Neural cell (in vitro differentiated cells): Measurements from ENCODE around the gene CH25H. TPM values are rescaled to one million over a fixed set of nuclear protein-coding genes. Genes with fewer than 3 reads are reported as not detected.

Experiments
- H2AFZ ChIP-seq: fragments of 200-600, 300-800 bp; sonication (generic), shearing (Covaris generic); 2 replicates; pipeline ENCODE4 v1.6.0; 2014; ENCODE audit warnings: low read depth, mild to moderate bottlenecking, antibody characterized with exemption, low read length, moderate library complexity
- H3F3A ChIP-seq: fragments of 200-600 bp; shearing (Covaris generic); 2 replicates; pipeline ENCODE4 v1.6.1; 2016; ENCODE audit warnings: mild to moderate bottlenecking, moderate library complexity, mixed read lengths, antibody characterized with exemption, low read length; ENCODE audit not compliant: insufficient read depth, poor library complexity, severe bottlenecking
- H3K27ac ChIP-seq: fragments of 200-600, 300-800 bp; sonication (generic), shearing (Covaris generic); 2 replicates; pipeline ENCODE4 v1.5.1; 2014; ENCODE audit warnings: mild to moderate bottlenecking, low read length, moderate library complexity
- H3K27me3 ChIP-seq: fragments of 300-800, 200-600 bp; sonication (generic), shearing (Covaris generic); 2 replicates; pipeline ENCODE4 v1.6.0; 2014; ENCODE audit warnings: mild to moderate bottlenecking, low read depth, low read length, moderate library complexity; ENCODE audit not compliant: insufficient read depth
- H3K36me3 ChIP-seq: fragments of 300-800, 200-600 bp; sonication (generic), shearing (Covaris generic); 2 replicates; pipeline ENCODE4 v1.5.1; 2014; ENCODE audit warnings: mild to moderate bottlenecking, antibody characterized with exemption, low read length, moderate library complexity; ENCODE audit not compliant: insufficient read depth
- H3K4me2 ChIP-seq: fragments of 300-800, 200-600 bp; sonication (generic), shearing (Covaris generic); 2 replicates; pipeline ENCODE4 v1.6.0; 2014; ENCODE audit warnings: mild to moderate bottlenecking, low read length
- H3K4me3 ChIP-seq: fragments of 300-800, 200-600 bp; sonication (generic), shearing (Covaris generic); 2 replicates; pipeline ENCODE4 v1.5.1; 2014; ENCODE audit warnings: mild to moderate bottlenecking, low read length, moderate library complexity
- H3K79me2 ChIP-seq: fragments of 200-600 bp; shearing (Covaris generic); replicated peaks from 2 replicates; pipeline ENCODE4 v1.6.0; 2014; ENCODE audit warnings: mild to moderate bottlenecking, low read length, moderate library complexity; ENCODE audit not compliant: insufficient read depth
- H3K9ac ChIP-seq: fragments of 300-800, 200-600 bp; sonication (generic), shearing (Covaris generic); 2 replicates; pipeline ENCODE4 v1.6.1; 2016; ENCODE audit warnings: mild to moderate bottlenecking, low read length, mixed read lengths
- H3K9me2 ChIP-seq: fragments of 200-600 bp; shearing (Covaris generic); 2 replicates; pipeline ENCODE4 v1.6.1; 2016; ENCODE audit warnings: mild to moderate bottlenecking, low read length, mixed read lengths; ENCODE audit not compliant: insufficient read depth
- H3K9me3 ChIP-seq: fragments of 200-600, 300-800 bp; sonication (generic), shearing (Covaris generic); 2 replicates; pipeline ENCODE4 v1.6.1; 2016; ENCODE audit warnings: mild to moderate bottlenecking, mixed run types, low read length, moderate library complexity, mixed read lengths
- H4K20me1 ChIP-seq: fragments of 200-600 bp; shearing (Covaris generic); 2 replicates; pipeline ENCODE4 v1.6.1; 2016; ENCODE audit warnings: mild to moderate bottlenecking, mixed run types; ENCODE audit not compliant: insufficient read depth
- CTCF ChIP-seq: fragments of 450-650 bp; IDR thresholded peaks from 2 replicates; pipeline ENCODE4 v1.5.1; 2014; ENCODE audit warnings: antibody characterized with exemption, mild to moderate bottlenecking, moderate library complexity; ENCODE audit not compliant: poor library complexity, severe bottlenecking
- EP300 ChIP-seq: fragments of 450-650 bp; conservative IDR thresholded peaks from 2 replicates; pipeline ENCODE4 v1.6.1; 2014; ENCODE audit warnings: antibody characterized with exemption, mild to moderate bottlenecking, moderate library complexity; ENCODE audit not compliant: poor library complexity, severe bottlenecking
- EZH2 ChIP-seq: fragments of 200-600, 300-800 bp; shearing (Covaris generic), sonication (generic); IDR thresholded peaks from 2 replicates; pipeline ENCODE4 v1.6.1; 2014; ENCODE audit warnings: antibody characterized with exemption, low read length, borderline replicate concordance, mild to moderate bottlenecking; ENCODE audit not compliant: insufficient read depth, poor library complexity, severe bottlenecking
- MXI1 ChIP-seq: fragments of 450-650 bp; conservative IDR thresholded peaks from 2 replicates; pipeline ENCODE4 v1.6.1; 2014; ENCODE audit warnings: antibody characterized with exemption, mild to moderate bottlenecking; ENCODE audit not compliant: poor library complexity, severe bottlenecking
- POLR2AphosphoS5 ChIP-seq: IDR thresholded peaks from 2 replicates; pipeline ENCODE4 v1.6.1; 2012
- RAD21 ChIP-seq: fragments of 450-650 bp; conservative IDR thresholded peaks from 2 replicates; pipeline ENCODE4 v1.6.1; 2014; ENCODE audit warnings: antibody characterized with exemption, mild to moderate bottlenecking, moderate library complexity
- REST ChIP-seq: IDR thresholded peaks from 2 replicates; pipeline ENCODE4 v1.6.1; 2012; ENCODE audit warnings: borderline replicate concordance
- SMC3 ChIP-seq: fragments of 450-650 bp; conservative IDR thresholded peaks from 2 replicates; pipeline ENCODE4 v1.6.1; 2014; ENCODE audit warnings: antibody characterized with exemption, mild to moderate bottlenecking, moderate library complexity; ENCODE audit not compliant: poor library complexity
- TAF1 ChIP-seq: IDR thresholded peaks from 2 replicates; pipeline ENCODE4 v1.6.1; 2012; ENCODE audit warnings: low read depth
- polyA plus RNA-seq: library from polyadenylated mRNA; depleted of rRNA; stranded (reverse); fragments of >200 nt; gene quantifications from 2 replicates; pipeline ENCODE4 v1.2.3, GENCODE V29; 2014

CH25H gene
- polyA plus RNA-seq, 1 donor from 2014 or later = 0.22 TPM

DNA sequence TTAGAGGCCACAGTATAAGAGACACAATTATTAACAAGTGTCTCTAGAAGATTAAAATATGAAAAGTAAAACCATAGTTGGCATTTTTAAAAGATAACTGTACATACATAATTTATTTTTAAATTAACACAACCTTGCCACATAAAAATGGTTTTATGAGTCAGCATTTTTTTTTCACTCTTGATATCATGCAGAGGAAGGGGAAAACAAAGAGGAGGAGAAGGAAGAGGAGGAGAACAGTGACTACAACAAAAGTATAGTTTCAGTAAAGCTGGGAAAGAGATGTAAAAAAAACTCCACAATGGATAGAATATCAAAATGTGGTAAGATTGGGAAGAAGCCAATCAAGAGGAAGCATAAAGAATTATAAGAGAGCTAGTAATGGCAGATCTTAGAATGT is 34.0 kb downstream of the CH25H start:
- Histone ChIP-seq H3K27me3 (no peaks in the 10 kb centered on the region), H3K79me2 (no peaks in the 10 kb centered on the region), H3K4me3 (no peak overlapping the region), H3K9me3 (no peaks in the 10 kb centered on the region), H3K9me2 (no peaks in the 10 kb centered on the region), H3K36me3 (no peaks in the 10 kb centered on the region), H3K9ac (no peak overlapping the region), H3K27ac (no peak overlapping the region), H4K20me1 (no peaks in the 10 kb centered on the region), H3F3A (no peaks in the 10 kb centered on the region), H3K4me2 (no peak overlapping the region), H2AFZ (no peak overlapping the region)
- no peak for TF ChIP-seq POLR2AphosphoS5

GRCh38 chr10:89171996-89172395 is 35.1 kb downstream of the CH25H start:
- Histone ChIP-seq H3K36me3 (no peaks in the 10 kb centered on the region), H3K79me2 (no peaks in the 10 kb centered on the region), H3K27ac (no peak overlapping the region), H3F3A (no peaks in the 10 kb centered on the region), H3K9me3 (no peaks in the 10 kb centered on the region), H3K27me3 (no peaks in the 10 kb centered on the region), H3K9ac (no peak overlapping the region), H3K4me2 (no peak overlapping the region), H3K4me3 (no peak overlapping the region), H3K9me2 (no peaks in the 10 kb centered on the region), H2AFZ (no peak overlapping the region), H4K20me1 (no peaks in the 10 kb centered on the region)
- TF ChIP-seq SMC3 (no peak), POLR2AphosphoS5 (no peak), RAD21 (no peak), MXI1 (no peak), EP300 (no peak), REST (no peak), EZH2 (no peak), TAF1 (no peak), CTCF (no peak)

DNA sequence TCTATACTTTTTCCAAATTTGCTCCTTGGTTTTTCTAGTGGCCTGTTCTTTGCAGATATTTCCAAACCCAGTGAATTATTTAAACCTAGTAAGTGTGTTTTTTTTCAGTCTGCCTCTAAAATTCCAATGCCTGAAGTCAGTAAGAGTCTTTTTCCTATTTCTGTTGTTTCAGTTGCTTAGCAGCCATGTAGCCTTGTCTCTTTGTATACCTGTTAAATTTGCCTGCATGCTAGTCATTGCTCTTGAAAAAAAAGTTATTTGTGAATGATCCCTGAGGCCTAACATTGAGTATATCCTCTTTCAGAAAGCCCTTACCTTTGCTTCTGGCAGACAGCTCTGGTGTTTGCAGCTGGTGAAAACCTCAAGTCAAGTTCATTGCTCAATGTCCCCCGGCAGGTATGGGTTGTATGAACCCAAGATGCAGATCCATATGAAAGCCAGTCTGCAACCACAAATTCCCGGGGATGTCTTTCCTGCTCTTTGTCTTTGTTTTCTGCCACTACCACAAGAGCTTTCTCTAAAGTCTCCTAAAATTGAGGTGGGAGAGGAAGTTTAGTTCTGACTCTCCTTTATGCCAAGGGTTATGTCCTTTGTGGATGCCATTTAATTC is 35.7 kb downstream of the CH25H start:
- Histone ChIP-seq H2AFZ (no peak overlapping the region), H3K9me2 (no peaks in the 10 kb centered on the region)

More for the DNA sequence above, 35.7 kb downstream of the CH25H start:
- no peaks in the 10 kb centered on the region for H3K79me2 ChIP-seq
- no peak overlapping the region for H3K4me2 ChIP-seq
- H3K9ac ChIP-seq = no peak overlapping the region
- no peaks in the 10 kb centered on the region for H4K20me1 ChIP-seq
- no peak overlapping the region for H3K27ac ChIP-seq
- no peaks in the 10 kb centered on the region for H3K9me3 ChIP-seq
- no peaks in the 10 kb centered on the region for H3K36me3 ChIP-seq
- no peaks in the 10 kb centered on the region for H3F3A ChIP-seq
- H3K27me3 ChIP-seq = no peaks in the 10 kb centered on the region
- H3K4me3 ChIP-seq = no peak overlapping the region
- TF ChIP-seq EZH2 (no peak), RAD21 (no peak), POLR2AphosphoS5 (no peak), SMC3 (no peak), TAF1 (no peak), EP300 (no peak), REST (no peak), MXI1 (no peak), CTCF (no peak)
